ENCODE results near the gene THOC2. TPM values are rescaled to one million over a fixed set of nuclear protein-coding genes. Genes with fewer than 3 reads are reported as not detected.

Gene THOC2
- total and polyA plus RNA-seq, 9 of the 15 experiments (the other 6 are each of a cell fraction or from before 2014, with no cell fraction given), result 131 to 234 (median 192) TPM

GRCh38 chrX:123732670-123733363 lies at the start of gene THOC2 (continued):
- TF ChIP-seq NUFIP1 (IDR thresholded peaks at IDR 0.05; ENCODE audit: partially characterized antibody), result no peak
- no peak for TF ChIP-seq PCBP1 (IDR thresholded peaks at IDR 0.05; ENCODE audit: low read depth, low read length, poor library complexity, severe bottlenecking)
- TF ChIP-seq CEBPB (tag; IDR thresholded peaks at IDR 0.05), result no peak
- TF ChIP-seq ZNF12 (CRISPR knock-in tag; IDR thresholded peaks at IDR 0.05), result no peak
- no peak for TF ChIP-seq SMARCB1 (IDR thresholded peaks at IDR 0.05; ENCODE audit: insufficient read length, low read depth)
- no peak for TF ChIP-seq ZNF134 (CRISPR knock-in tag; conservative IDR thresholded peaks at IDR 0.05)
- peak; percentile 80 for TF ChIP-seq CXXC5 (CRISPR knock-in tag; IDR thresholded peaks at IDR 0.05)
- no peak for TF ChIP-seq GMEB1 (CRISPR knock-in tag; IDR thresholded peaks at IDR 0.05)
- TF ChIP-seq HCFC1 (IDR thresholded peaks at IDR 0.05; ENCODE audit: low read depth, low read length), result peak; percentile 56; the same call in 1 of the 2 replicates
- no peak for TF ChIP-seq NONO (IDR thresholded peaks at IDR 0.05; ENCODE audit: low read depth in 2 of 2, low read length in 1 of 2)
- TF ChIP-seq REST (IDR thresholded peaks at IDR 0.05; ENCODE audit: borderline replicate concordance), result no peak
- no peak for TF ChIP-seq REST (CRISPR knock-in tag; IDR thresholded peaks at IDR 0.05; ENCODE audit: low read depth)
- 0 out of 2 replicates have a peak, but pooled peaks have one; percentile 45 for TF ChIP-seq ZNF263 (CRISPR knock-in tag; IDR thresholded peaks at IDR 0.05; ENCODE audit: borderline replicate concordance)
- no peak for TF ChIP-seq NR2F6 (CRISPR knock-in tag; IDR thresholded peaks at IDR 0.05)
- TF ChIP-seq KLF13 (tag; IDR thresholded peaks at IDR 0.05; ENCODE audit: borderline replicate concordance, low read depth), result no peak
- TF ChIP-seq ETS1 (conservative IDR thresholded peaks at IDR 0.05; ENCODE audit: control insufficient read depth, low read depth, low read length), result peak; percentile 52; the same call in 1 of the 2 replicates
- no peak for TF ChIP-seq CSDE1 (IDR thresholded peaks at IDR 0.05)
- TF ChIP-seq HIVEP1 (CRISPR knock-in tag; IDR thresholded peaks at IDR 0.05), result no peak
